Measurements from ENCODE around the gene SRCIN1.
"Not testable (repeated sequence)": the region's sequence is repeated elsewhere in the genome, so short reads cannot be mapped to it uniquely, and the experiment has no call there.

DNA sequence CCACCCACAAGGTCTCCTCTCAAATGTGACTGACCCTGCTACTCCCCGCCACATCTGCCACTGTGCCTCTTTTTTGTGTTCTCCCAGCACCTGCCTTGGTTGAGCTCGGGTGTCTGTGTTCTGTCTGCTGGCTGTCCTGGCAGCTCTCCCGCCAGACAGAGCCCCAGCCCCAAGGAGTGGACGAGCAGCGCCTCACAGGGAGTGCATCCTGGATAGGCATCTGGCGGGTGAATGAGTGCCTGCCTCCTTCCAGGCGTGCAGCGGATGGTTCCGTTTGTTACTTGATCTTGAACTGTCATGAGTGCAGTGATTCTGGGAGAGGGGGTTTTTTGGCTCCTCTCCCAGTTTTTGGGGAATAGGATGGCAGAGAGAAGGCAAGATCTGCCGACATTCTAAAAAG lies 77.6 kb downstream of the SRCIN1 start:
- TF ChIP-seq, protein P1, sequence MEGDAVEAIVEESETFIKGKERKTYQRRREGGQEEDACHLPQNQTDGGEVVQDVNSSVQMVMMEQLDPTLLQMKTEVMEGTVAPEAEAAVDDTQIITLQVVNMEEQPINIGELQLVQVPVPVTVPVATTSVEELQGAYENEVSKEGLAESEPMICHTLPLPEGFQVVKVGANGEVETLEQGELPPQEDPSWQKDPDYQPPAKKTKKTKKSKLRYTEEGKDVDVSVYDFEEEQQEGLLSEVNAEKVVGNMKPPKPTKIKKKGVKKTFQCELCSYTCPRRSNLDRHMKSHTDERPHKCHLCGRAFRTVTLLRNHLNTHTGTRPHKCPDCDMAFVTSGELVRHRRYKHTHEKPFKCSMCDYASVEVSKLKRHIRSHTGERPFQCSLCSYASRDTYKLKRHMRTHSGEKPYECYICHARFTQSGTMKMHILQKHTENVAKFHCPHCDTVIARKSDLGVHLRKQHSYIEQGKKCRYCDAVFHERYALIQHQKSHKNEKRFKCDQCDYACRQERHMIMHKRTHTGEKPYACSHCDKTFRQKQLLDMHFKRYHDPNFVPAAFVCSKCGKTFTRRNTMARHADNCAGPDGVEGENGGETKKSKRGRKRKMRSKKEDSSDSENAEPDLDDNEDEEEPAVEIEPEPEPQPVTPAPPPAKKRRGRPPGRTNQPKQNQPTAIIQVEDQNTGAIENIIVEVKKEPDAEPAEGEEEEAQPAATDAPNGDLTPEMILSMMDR (IDR thresholded peaks at IDR 0.05) = not testable (repeated sequence)
- not testable (repeated sequence) for TF ChIP-seq POLR2A (IDR thresholded peaks at IDR 0.05)

Data from thyroid gland (tissue), 4 donors.